Panc1 (cell line): ENCODE data around the gene OLFML2B. TPM values are rescaled to one million over a fixed set of nuclear protein-coding genes. Genes with fewer than 3 reads are reported as not detected.

ENCODE experiments used
- ATAC-seq: fragments of 200-7000 bp; cut with Tn5 transposase; 2 replicates; pipeline ENCODE4 v1.9.1; 2020; ENCODE audit warnings: mild to moderate bottlenecking, moderate library complexity
- BruUV-seq: library from RNA; stranded (reverse); fragments of 400-500 nt; replicated peaks from 2 replicates; lab custom pipeline; 2021; lab: Mats Ljungman, UMichigan
- CTCF ChIA-PET: fragments of 300-600 bp; sonication (Branson Sonifier 250); formaldehyde crosslinking; loops from one replicate; lab custom pipeline; 2022; ENCODE audit warnings: antibody characterized with exemption; lab: Charles Lee
- POLR2A ChIA-PET: fragments of 300-600 bp; sonication (Branson Sonifier 250); formaldehyde crosslinking; loops from one replicate; lab custom pipeline; 2022; ENCODE audit warnings: antibody characterized with exemption; lab: Charles Lee
- DNase-seq: peaks from one replicate; pipeline ENCODE4 v3.0.0-alpha.2; 2010; ENCODE audit warnings: low read depth, low spot score
- H3K27ac ChIP-seq: 2 replicates; pipeline ENCODE4 v1.5.1; 2011; ENCODE audit warnings: mild to moderate bottlenecking, low read length, inconsistent platforms
- H3K27me3 ChIP-seq: fragments of 200-500 bp; sonication (Bioruptor generic); 2 replicates; pipeline ENCODE4 v1.6.0; 2014; ENCODE audit warnings: low read length, inconsistent platforms; ENCODE audit not compliant: control insufficient read depth, insufficient read depth
- H3K36me3 ChIP-seq: fragments of 200-500 bp; sonication (Bioruptor generic); 2 replicates; pipeline ENCODE4 v1.5.1; 2014; ENCODE audit warnings: inconsistent platforms, mild to moderate bottlenecking, low read length, moderate library complexity; ENCODE audit not compliant: control insufficient read depth, insufficient read depth
- H3K4me1 ChIP-seq: 2 replicates; pipeline ENCODE4 v1.5.1; 2011; ENCODE audit warnings: inconsistent platforms, mild to moderate bottlenecking, low read length, moderate library complexity; ENCODE audit not compliant: control insufficient read depth, insufficient read depth
- H3K4me3 ChIP-seq, 2 experiments: 2 replicates each; pipeline ENCODE4 v1.5.1; 2011 to 2012; ENCODE audit warnings: low read depth in 2 of 2, low read length in 2 of 2, mild to moderate bottlenecking in 2 of 2, inconsistent platforms in 1 of 2, moderate library complexity in 1 of 2
- H3K9me3 ChIP-seq: fragments of 200-500 bp; sonication (Bioruptor generic); 2 replicates; pipeline ENCODE4 v1.5.1; 2014; ENCODE audit warnings: low read depth, mild to moderate bottlenecking, inconsistent platforms, low read length, moderate library complexity; ENCODE audit not compliant: control insufficient read depth, insufficient read depth
- CTCF ChIP-seq: fragments of 450-650 bp; IDR thresholded peaks from 2 replicates; pipeline ENCODE4 v1.5.1; 2017; ENCODE audit warnings: mild to moderate bottlenecking
- POLR2AphosphoS5 ChIP-seq: IDR thresholded peaks from 2 replicates; pipeline ENCODE4 v1.6.1; 2012; ENCODE audit warnings: mild to moderate bottlenecking, low read depth, low read length, moderate library complexity
- SIN3A ChIP-seq: IDR thresholded peaks from 2 replicates; pipeline ENCODE4 v1.6.1; 2012; ENCODE audit warnings: low read depth, mild to moderate bottlenecking, low read length, moderate library complexity, borderline replicate concordance; ENCODE audit not compliant: insufficient read depth
- TCF7L2 ChIP-seq: IDR thresholded peaks from 2 replicates; pipeline ENCODE4 v1.6.1; 2011; ENCODE audit warnings: mild to moderate bottlenecking, low read depth, low read length, inconsistent platforms
- in situ Hi-C: cut with HindIII; loops from 2 replicates; pipeline ENCODE4 v1.10.0; 2016; ENCODE audit warnings: low sequenced_read_pairs, low pct_unique_long_range_greater_than_20kb
- intact Hi-C: fragments of 100-400 bp; cut with micrococcal nuclease; formaldehyde crosslinking; loops from one replicate; pipeline ENCODE4 v1.10.0; 2022; ENCODE audit not compliant: unreplicated experiment
- total RNA-seq: library from RNA; stranded (reverse); gene quantifications from one replicate; pipeline ENCODE4 v1.2.1, GENCODE V29; 2021; ENCODE audit not compliant: unreplicated experiment
- TF ChIP-seq, protein P1 (sequence below), 2 experiments: IDR thresholded peaks; 2 replicates each; pipeline ENCODE4 v1.6.1; 2011 to 2012; ENCODE audit warnings: low read depth in 2 of 2, control low read depth in 1 of 2, low read length in 1 of 2, mild to moderate bottlenecking in 1 of 2, moderate library complexity in 1 of 2; ENCODE audit not compliant: insufficient read depth in 1 of 2

The OLFML2B gene
- total RNA-seq, 1 experiment from 2014 or later = 1.5 TPM

- ATAC-seq (no peak), DNase-seq (no peak)
- no peaks in the 10 kb centered on the region; the same call in 1 of the 2 replicates for H3K27me3 ChIP-seq
- ChIA-PET POLR2A (no interaction called here), CTCF (no interaction called here)
- no peak overlapping the region for H3K4me3 ChIP-seq
- no peaks in the 10 kb centered on the region for H3K36me3 ChIP-seq
- intact Hi-C loops = no loop called here
- no peak overlapping the region for H3K27ac ChIP-seq
- peaks cover 5% of the 10 kb centered on the region; the same call in 1 of the 2 replicates for H3K4me1 ChIP-seq
- TF ChIP-seq SIN3A (no peak), CTCF (no peak), POLR2AphosphoS5 (no peak), TCF7L2 (no peak)
- TF ChIP-seq, protein P1, sequence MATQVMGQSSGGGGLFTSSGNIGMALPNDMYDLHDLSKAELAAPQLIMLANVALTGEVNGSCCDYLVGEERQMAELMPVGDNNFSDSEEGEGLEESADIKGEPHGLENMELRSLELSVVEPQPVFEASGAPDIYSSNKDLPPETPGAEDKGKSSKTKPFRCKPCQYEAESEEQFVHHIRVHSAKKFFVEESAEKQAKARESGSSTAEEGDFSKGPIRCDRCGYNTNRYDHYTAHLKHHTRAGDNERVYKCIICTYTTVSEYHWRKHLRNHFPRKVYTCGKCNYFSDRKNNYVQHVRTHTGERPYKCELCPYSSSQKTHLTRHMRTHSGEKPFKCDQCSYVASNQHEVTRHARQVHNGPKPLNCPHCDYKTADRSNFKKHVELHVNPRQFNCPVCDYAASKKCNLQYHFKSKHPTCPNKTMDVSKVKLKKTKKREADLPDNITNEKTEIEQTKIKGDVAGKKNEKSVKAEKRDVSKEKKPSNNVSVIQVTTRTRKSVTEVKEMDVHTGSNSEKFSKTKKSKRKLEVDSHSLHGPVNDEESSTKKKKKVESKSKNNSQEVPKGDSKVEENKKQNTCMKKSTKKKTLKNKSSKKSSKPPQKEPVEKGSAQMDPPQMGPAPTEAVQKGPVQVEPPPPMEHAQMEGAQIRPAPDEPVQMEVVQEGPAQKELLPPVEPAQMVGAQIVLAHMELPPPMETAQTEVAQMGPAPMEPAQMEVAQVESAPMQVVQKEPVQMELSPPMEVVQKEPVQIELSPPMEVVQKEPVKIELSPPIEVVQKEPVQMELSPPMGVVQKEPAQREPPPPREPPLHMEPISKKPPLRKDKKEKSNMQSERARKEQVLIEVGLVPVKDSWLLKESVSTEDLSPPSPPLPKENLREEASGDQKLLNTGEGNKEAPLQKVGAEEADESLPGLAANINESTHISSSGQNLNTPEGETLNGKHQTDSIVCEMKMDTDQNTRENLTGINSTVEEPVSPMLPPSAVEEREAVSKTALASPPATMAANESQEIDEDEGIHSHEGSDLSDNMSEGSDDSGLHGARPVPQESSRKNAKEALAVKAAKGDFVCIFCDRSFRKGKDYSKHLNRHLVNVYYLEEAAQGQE (IDR thresholded peaks at IDR 0.05; ENCODE audit: insufficient read depth in 1 of 2, low read depth in 2 of 2, low read length in 1 of 2) = no peak
- in situ Hi-C loops = no loop called here
- no peaks in the 10 kb centered on the region for H3K9me3 ChIP-seq
- no TSS peak for BruUV-seq
Observed at GRCh38 chr1:161997152-161997551, 26.5 kb downstream of the OLFML2B start.

DNA sequence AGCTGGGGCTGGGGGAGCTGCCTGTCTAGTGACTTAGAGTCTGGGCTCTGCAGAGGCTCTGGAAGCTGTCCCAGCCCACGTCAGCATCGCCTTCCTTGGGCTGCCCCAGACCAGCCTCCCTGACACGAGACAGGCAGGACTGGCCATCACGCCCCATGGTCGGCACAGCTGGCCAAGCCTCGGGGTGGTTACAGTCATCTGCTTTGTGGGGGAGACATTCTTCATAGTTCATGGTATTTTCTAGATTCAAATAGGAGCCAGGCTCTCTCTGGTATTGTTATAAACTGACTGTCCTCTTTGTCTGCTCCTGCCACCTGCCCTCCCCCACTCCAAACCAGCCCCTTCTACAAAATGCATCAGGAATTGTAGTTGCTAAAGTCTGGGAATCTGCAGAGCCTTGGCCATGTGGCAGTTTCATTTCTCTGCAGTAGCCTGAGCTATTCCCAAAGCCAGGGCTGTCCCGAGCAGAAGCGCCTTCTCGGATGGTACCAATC, 29.4 kb downstream of the OLFML2B start:
- no peak for DNase-seq

More for the DNA sequence above, 29.4 kb downstream of the OLFML2B start:
- no peaks in the 10 kb centered on the region for H3K9me3 ChIP-seq
- in situ Hi-C loops = no loop called here
- POLR2A ChIA-PET = no interaction called here
- peaks cover 5% of the 10 kb centered on the region; the same call in 1 of the 2 replicates for H3K4me1 ChIP-seq
- intact Hi-C loops = no loop called here
- H3K27me3 ChIP-seq = no peaks in the 10 kb centered on the region; the same call in 1 of the 2 replicates
- H3K36me3 ChIP-seq = no peaks in the 10 kb centered on the region
- no peak overlapping the region for H3K4me3 ChIP-seq
- no peak overlapping the region for H3K27ac ChIP-seq
- CTCF ChIA-PET = no interaction called here
- TF ChIP-seq SIN3A = no peak
- no peak for TF ChIP-seq TCF7L2
- no peak for TF ChIP-seq POLR2AphosphoS5
- TF ChIP-seq, protein P1 (IDR thresholded peaks at IDR 0.05; ENCODE audit: insufficient read depth in 1 of 2, low read depth in 2 of 2, low read length in 1 of 2) = no peak
- no peak for TF ChIP-seq CTCF
- BruUV-seq = no TSS peak
- no peak for ATAC-seq
